Sigmoid colon (tissue), 4 donors: ENCODE results near the gene PKP1.

Experiments used
- EP300 ChIP-seq, 4 donors: sonication (generic); formaldehyde crosslinking; IDR thresholded peaks; one replicate each; pipeline ENCODE4 v1.6.1; 2017; ENCODE audit warnings: antibody characterized with exemption in 4 of 4
- POLR2AphosphoS5 ChIP-seq, 4 donors: sonication (generic); formaldehyde crosslinking; IDR thresholded peaks; one replicate each; pipeline ENCODE4 v1.6.1; 2017; ENCODE audit warnings: antibody characterized with exemption in 4 of 4
- TF ChIP-seq, protein P1 (sequence below), 4 experiments: fragments of 450-650 bp in 3 of 4; fragments of 200-600 bp in 1 of 4; IDR thresholded peaks; one replicate each; pipeline ENCODE4 v1.5.1; 2016 to 2019; ENCODE audit warnings: antibody characterized with exemption in 4 of 4, mild to moderate bottlenecking in 3 of 4, moderate library complexity in 2 of 4

DNA sequence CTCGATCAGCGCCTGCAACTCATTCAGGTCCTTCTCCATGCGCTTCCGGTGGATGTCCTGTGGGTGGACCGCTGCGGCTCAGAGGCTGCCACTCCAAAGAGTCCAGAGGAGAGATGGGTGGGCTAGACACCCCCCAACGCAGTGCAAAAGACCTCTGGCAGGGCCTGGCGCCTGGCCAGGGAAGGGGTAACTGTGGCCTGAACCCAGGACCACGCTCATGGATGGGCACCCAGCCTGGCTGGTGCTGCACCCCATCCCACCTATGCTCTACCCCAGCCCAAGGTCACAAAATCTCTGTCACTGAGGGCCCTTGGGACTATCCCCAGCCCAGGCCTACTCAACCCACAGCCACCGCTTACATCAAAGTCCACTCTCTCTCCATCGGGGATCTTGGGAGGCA, 81.9 kb downstream of the PKP1 start:
- TF ChIP-seq, protein P1, sequence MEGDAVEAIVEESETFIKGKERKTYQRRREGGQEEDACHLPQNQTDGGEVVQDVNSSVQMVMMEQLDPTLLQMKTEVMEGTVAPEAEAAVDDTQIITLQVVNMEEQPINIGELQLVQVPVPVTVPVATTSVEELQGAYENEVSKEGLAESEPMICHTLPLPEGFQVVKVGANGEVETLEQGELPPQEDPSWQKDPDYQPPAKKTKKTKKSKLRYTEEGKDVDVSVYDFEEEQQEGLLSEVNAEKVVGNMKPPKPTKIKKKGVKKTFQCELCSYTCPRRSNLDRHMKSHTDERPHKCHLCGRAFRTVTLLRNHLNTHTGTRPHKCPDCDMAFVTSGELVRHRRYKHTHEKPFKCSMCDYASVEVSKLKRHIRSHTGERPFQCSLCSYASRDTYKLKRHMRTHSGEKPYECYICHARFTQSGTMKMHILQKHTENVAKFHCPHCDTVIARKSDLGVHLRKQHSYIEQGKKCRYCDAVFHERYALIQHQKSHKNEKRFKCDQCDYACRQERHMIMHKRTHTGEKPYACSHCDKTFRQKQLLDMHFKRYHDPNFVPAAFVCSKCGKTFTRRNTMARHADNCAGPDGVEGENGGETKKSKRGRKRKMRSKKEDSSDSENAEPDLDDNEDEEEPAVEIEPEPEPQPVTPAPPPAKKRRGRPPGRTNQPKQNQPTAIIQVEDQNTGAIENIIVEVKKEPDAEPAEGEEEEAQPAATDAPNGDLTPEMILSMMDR (IDR thresholded peaks at IDR 0.05): no peak
- TF ChIP-seq EP300 (IDR thresholded peaks at IDR 0.05): no peak
- no peak for TF ChIP-seq POLR2AphosphoS5 (IDR thresholded peaks at IDR 0.05)
